HL-60 (cell line): ENCODE measurements around the gene DLX5.

Experiments
- CTCF ChIP-seq: IDR thresholded peaks from one replicate; pipeline ENCODE4 v1.5.1; 2011; ENCODE audit warnings: low read length, control low read depth, inconsistent platforms; ENCODE audit not compliant: insufficient read depth
- GABPA ChIP-seq: IDR thresholded peaks from 2 replicates; pipeline ENCODE4 v1.6.1; 2012; ENCODE audit warnings: low read depth
- SPI1 ChIP-seq: IDR thresholded peaks from 2 replicates; pipeline ENCODE4 v1.6.1; 2012; ENCODE audit warnings: low read depth, mild to moderate bottlenecking, borderline replicate concordance

- no peak for TF ChIP-seq CTCF
- TF ChIP-seq SPI1: no peak
- no peak for TF ChIP-seq GABPA
These were observed 39.4 kb upstream of the DLX5 start for GRCh38 chr7:97064020-97064419.
